GM18508 (cell line): Measurements from ENCODE around the gene SPTAN1.
"Not testable (repeated sequence)": the region's sequence is repeated elsewhere in the genome, so short reads cannot be mapped to it uniquely, and the experiment has no call there.

Source experiments
- ATAC-seq: cut with Tn5 transposase; IDR thresholded peaks from one replicate; pipeline ENCODE4 v1.9.1; 2021; ENCODE audit warnings: moderate number of reproducible peaks; ENCODE audit not compliant: insufficient read depth, unreplicated experiment

The SPTAN1 gene

GRCh38 chr9:128629136-128629535 is 76.7 kb downstream of the SPTAN1 start:
- ATAC-seq = no peak

GRCh38 chr9:128629852-128630545 is 77.6 kb downstream of the SPTAN1 start:
- no peak for ATAC-seq

- no peak for ATAC-seq
These were observed 79.2 kb downstream of the SPTAN1 start for GRCh38 chr9:128631636-128632035.

DNA sequence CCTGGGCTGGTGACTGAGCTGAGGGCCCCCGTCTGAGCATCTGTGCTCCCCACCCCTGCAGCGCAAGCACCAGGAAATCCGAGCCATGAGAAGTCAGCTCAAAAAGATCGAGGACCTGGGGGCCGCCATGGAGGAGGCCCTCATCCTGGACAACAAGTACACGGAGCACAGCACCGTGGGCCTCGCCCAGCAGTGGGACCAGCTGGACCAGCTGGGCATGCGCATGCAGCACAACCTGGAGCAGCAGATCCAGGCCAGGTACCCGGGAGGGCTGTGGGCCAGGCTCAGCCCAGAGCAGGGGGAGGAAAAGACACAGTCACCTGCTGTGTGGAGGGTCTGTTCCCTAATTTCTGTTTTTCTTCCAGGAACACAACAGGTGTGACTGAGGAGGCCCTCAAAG is 79.7 kb downstream of the SPTAN1 start:
- no peak for ATAC-seq

GRCh38 chr9:128632486-128632885 is 80.1 kb downstream of the SPTAN1 start:
- no peak for ATAC-seq

- no peak for ATAC-seq
These were observed 80.7 kb downstream of the SPTAN1 start for GRCh38 chr9:128633057-128633456.

- no peak for ATAC-seq
These were observed 81.2 kb downstream of the SPTAN1 start for GRCh38 chr9:128633601-128634000.

DNA sequence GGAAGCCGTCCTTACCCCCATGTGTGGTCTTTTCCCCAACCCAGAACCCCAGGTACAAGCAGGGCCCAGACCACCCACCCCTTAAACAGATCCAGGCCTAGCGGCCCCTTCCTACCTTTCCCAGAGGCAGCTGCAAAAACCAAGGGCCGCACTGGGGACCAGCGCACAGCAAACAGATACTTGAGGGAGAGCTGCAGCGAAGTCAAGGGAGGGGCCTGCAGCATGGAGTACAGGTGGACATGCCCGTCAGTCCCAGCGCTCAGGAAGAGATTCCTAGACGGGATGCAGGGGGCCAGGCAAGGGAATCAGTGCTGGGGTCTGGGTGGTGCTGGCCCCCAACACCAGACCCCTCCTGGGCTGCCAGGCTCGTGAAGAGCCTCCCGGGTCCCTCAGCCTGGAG is 81.7 kb downstream of the SPTAN1 start:
- ATAC-seq = no peak

DNA sequence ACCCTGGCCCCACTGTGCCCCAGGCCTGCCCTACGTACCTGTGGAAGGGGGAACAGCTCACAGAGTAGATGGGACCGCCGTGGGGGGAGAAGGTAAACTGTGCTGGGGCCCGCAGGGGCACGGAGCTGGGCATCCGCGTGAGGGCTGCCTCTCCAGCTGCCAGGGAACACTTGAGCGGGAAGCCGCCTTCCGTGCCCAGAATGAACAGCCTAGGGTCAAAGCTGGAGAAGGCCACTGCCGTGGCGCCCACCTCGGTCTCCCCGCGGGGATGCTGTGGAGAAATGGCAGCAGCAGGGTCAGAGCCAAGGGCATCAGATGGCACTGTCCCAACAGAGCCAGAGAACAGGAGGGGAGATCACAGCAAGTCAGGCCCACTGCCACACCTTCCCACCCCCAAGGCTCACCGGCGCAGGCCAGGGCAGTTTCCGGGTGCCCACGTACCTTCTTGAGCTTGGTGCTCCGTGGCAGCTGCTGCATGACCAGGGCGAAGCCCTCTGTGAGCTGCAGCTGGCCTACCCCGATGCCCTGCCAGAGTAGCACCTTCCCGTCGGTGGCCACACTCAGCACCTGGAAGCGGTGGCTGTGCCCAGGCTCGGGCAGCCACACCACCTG is 82.4 kb downstream of the SPTAN1 start:
- no peak for ATAC-seq

- ATAC-seq = no peak
These were observed 83.1 kb downstream of the SPTAN1 start for GRCh38 chr9:128635266-128636023.

DNA sequence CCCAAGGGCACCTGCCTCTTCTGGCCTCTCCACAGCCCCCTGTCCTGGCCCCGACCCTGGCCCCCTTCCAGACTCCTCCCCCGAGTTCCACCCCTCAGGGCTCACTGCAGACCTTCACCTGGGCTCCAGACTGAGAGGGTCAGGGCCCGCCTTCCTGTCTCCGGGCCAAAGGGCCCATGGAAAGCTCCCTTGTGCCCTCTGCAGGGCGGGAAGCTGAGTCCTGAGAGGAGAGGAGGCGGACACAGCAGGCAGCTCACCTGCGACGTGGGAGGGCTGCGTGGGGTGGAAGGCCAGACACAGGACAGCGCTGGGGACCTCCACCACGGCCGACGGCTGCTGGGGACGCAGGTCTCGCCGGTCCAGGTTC is 83.6 kb downstream of the SPTAN1 start:
- no peak for ATAC-seq

DNA sequence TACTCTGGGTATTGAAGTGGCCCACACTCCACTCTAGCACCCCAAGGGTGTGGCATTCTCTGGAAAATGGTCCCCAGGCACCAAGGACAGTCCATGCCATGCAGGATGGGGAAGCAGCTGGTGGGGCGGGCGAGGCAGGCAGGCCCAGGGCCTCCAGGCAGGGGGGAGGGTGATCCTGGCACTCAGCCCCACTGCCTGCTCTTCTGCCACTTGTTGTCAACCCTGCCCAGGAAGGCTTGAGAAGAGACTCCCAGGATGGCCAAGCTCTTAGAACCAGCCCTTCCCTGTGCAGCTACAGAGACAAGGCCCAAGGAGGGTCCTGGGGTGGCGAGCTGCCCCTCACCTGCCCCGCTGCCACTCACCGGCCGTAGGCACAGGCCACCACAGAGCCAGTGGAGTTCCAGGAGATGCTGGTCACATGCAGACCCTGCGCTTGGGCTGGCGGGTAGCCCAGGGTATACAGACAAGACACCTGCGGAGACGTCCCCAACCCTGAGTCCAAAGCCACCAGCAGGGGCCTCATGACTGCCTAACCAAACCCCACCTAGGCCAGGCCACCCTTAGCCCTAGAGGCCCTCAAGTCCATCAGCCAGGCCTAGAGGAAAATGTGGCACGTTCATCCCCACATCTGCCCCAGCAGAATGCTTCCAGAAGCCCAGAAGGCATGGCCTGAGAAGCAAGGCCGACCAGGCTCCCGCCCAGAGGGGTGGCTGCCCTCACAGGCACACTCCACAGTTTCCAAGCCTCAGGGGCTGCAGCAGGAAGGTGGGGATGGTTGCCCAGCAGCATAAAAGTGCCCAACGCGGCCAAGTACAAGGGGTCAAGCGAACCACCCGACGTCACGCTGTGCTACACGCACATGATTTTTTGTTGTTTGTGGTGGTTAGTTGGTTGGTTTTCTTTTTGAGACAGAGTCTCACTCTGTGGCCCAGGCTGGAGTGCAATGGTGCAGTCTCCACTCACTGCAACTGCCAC is 84.5 kb downstream of the SPTAN1 start:
- no peak for ATAC-seq

DNA sequence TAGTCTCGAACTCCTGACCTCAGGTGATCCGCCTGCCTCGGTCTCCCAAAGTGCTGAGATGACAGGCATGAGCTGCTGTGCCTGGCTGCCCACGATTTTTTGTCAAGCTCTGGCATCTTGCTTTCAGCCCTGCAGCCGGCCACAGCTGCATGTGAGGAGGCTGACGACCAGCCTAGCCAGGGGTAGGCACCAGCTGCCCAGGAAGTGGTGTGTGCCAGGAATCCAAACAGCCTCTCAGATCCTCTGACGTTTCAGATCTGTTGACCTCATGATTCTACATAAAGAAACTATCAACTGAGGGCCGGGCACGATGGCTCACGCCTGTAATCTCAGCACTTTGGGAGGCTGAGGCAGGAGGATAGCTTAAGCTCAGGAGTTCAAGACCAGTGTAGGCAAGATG is 85.3 kb downstream of the SPTAN1 start:
- ATAC-seq = no peak

GRCh38 chr9:128638580-128638979 is 86.2 kb downstream of the SPTAN1 start:
- no peak for ATAC-seq

GRCh38 chr9:128640603-128641002 is 88.2 kb downstream of the SPTAN1 start:
- no peak for ATAC-seq

- ATAC-seq = no peak
These were observed 90.4 kb downstream of the SPTAN1 start for GRCh38 chr9:128642675-128643245.

- no peak for ATAC-seq
These were observed 91.3 kb downstream of the SPTAN1 start for GRCh38 chr9:128643519-128644300.

- ATAC-seq = not testable (repeated sequence)
These were observed 95.8 kb downstream of the SPTAN1 start for GRCh38 chr9:128648206-128648605.

DNA sequence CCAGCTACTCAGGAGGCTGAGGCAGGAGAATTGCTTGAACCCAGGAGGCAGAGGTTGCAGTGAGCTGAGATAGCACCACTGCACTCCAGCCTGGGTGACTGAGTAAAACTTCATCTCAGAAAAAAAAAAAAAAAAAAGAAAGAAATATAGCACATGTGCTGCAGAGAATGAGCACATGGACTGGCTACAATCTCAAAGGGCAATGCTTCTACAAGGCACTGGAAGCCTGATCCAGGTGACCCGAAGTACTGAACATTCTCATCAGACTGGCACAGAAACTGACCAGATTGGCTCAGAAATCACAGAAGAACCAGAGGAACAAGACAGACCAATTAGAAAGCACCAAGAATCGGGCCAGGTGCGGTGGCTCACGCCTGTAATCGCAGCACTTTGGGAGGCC is 99.4 kb downstream of the SPTAN1 start:
- no peak for ATAC-seq
